ENCODE data around the gene LILRB2.

Gene LILRB2

GRCh38 chr19:54319892-54320670 is 39.2 kb upstream of the LILRB2 start:
- H3K4me3 ChIP-seq (ENCODE audit: low read depth, low read length): no peak overlapping the region
- TF ChIP-seq CTCF (IDR thresholded peaks at IDR 0.05; ENCODE audit: borderline replicate concordance, insufficient read depth, low read depth, low read length): no peak

- no peak for TF ChIP-seq CTCF (IDR thresholded peaks at IDR 0.05; ENCODE audit: borderline replicate concordance, insufficient read depth, low read depth, low read length)
- no peak overlapping the region for H3K4me3 ChIP-seq (ENCODE audit: low read depth, low read length)
Measured at GRCh38 chr19:54319049-54319448, 38.1 kb upstream of the LILRB2 start.

GRCh38 chr19:54317965-54318240 is 37.0 kb upstream of the LILRB2 start:
- no peak for TF ChIP-seq CTCF (IDR thresholded peaks at IDR 0.05; ENCODE audit: borderline replicate concordance, insufficient read depth, low read depth, low read length)
- H3K4me3 ChIP-seq (ENCODE audit: low read depth, low read length): no peak overlapping the region

GRCh38 chr19:54317108-54317964 is 36.4 kb upstream of the LILRB2 start:
- TF ChIP-seq CTCF (IDR thresholded peaks at IDR 0.05; ENCODE audit: borderline replicate concordance, insufficient read depth, low read depth, low read length): no peak
- H3K4me3 ChIP-seq (ENCODE audit: low read depth, low read length): no peak overlapping the region

- no peak overlapping the region for H3K4me3 ChIP-seq (ENCODE audit: low read depth, low read length)
- no peak for TF ChIP-seq CTCF (IDR thresholded peaks at IDR 0.05; ENCODE audit: borderline replicate concordance, insufficient read depth, low read depth, low read length)
Measured at GRCh38 chr19:54316746-54317107, 35.8 kb upstream of the LILRB2 start.

GRCh38 chr19:54315956-54316355 is 35.0 kb upstream of the LILRB2 start:
- no peak overlapping the region for H3K4me3 ChIP-seq (ENCODE audit: low read depth, low read length)
- TF ChIP-seq CTCF (IDR thresholded peaks at IDR 0.05; ENCODE audit: borderline replicate concordance, insufficient read depth, low read depth, low read length): no peak
